ENCODE data around the gene CDC34.

DNA sequence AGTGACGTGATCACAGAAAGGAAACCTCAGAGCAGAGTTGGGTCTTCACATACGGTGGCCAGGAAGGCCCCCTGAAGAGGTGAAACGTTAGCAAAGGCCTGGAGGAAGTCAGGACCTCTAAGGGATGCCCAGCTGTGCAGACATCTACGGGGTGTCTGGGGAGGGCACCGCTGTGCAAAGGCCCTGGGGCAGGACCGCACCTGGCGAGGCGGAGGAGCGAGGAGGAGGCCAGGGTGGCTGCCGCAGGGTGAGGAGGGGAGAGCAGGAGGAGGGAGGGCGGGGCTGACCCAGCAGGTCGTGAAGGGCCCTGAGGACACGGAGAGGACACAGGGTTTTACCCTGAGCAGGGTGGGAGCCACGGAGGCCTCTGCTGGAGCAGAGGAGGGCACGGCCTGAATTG lies 47.1 kb upstream of the CDC34 start:
- TF ChIP-seq, protein P1, sequence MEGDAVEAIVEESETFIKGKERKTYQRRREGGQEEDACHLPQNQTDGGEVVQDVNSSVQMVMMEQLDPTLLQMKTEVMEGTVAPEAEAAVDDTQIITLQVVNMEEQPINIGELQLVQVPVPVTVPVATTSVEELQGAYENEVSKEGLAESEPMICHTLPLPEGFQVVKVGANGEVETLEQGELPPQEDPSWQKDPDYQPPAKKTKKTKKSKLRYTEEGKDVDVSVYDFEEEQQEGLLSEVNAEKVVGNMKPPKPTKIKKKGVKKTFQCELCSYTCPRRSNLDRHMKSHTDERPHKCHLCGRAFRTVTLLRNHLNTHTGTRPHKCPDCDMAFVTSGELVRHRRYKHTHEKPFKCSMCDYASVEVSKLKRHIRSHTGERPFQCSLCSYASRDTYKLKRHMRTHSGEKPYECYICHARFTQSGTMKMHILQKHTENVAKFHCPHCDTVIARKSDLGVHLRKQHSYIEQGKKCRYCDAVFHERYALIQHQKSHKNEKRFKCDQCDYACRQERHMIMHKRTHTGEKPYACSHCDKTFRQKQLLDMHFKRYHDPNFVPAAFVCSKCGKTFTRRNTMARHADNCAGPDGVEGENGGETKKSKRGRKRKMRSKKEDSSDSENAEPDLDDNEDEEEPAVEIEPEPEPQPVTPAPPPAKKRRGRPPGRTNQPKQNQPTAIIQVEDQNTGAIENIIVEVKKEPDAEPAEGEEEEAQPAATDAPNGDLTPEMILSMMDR (IDR thresholded peaks at IDR 0.05) = no peak
- no peak for TF ChIP-seq POLR2A (IDR thresholded peaks at IDR 0.05)
- no peak for TF ChIP-seq EP300 (IDR thresholded peaks at IDR 0.05)

All from tibial nerve (tissue), 4 donors.